A549 (cell line): Measurements from ENCODE around the gene TM4SF18. TPM values are rescaled to one million over a fixed set of nuclear protein-coding genes. Genes with fewer than 3 reads are reported as not detected.

Experiments used
- ATAC-seq, 2 experiments: fragments of 200-7000 bp in 1 of 2; fragments of >200 bp in 1 of 2; cut with Nextera tagmentation in 1 of 2; cut with Tn5 transposase in 1 of 2; 3 replicates each; pipeline versions ENCODE4 v1.8.0 to v1.9.1; 2018 to 2020; ENCODE audit warnings: mild to moderate bottlenecking in 1 of 2, moderate library complexity in 1 of 2
- CTCF ChIA-PET: fragments of 300-600 bp; sonication (Branson Sonifier 250); formaldehyde crosslinking; extraction: SDS; loops from one replicate; lab custom pipeline; 2021; ENCODE audit warnings: antibody characterized with exemption, inconsistent platforms; lab: Yijun Ruan, JAX
- POLR2A ChIA-PET: fragments of 350-600 bp; formaldehyde crosslinking; extraction: SDS; loops from one replicate; lab custom pipeline; 2021; ENCODE audit warnings: antibody characterized with exemption, inconsistent platforms; lab: Yijun Ruan, JAX
- DNase-seq, 2 experiments: peaks; one replicate each; pipeline versions ENCODE4 v3.0.0 to v3.0.0-alpha.2; 2011 to 2016; ENCODE audit warnings: low read depth in 1 of 2, low spot score in 1 of 2
- FAIRE-seq: peaks from 2 replicates; lab custom pipeline; 2011; peaks lifted over from hg19 to GRCh38; lab: Jason Lieb, UNC
- H3K27ac ChIP-seq, 2 experiments: fragments of >200 bp; sonication (Bioruptor Twin); formaldehyde crosslinking; 3 replicates each; pipeline ENCODE4 v1.5.1; 2016 to 2017
- H3K4me1 ChIP-seq: fragments of >200 bp; sonication (Bioruptor Twin); formaldehyde crosslinking; 3 replicates; pipeline ENCODE4 v1.6.1; 2016
- H3K4me2 ChIP-seq: fragments of >200 bp; sonication (Bioruptor Twin); formaldehyde crosslinking; 3 replicates; pipeline ENCODE4 v1.6.1; 2016
- H3K4me3 ChIP-seq: fragments of >200 bp; sonication (Bioruptor Twin); formaldehyde crosslinking; 3 replicates; pipeline ENCODE4 v1.5.1; 2016
- H3K9me3 ChIP-seq: fragments of >200 bp; sonication (Bioruptor Twin); formaldehyde crosslinking; 3 replicates; pipeline ENCODE4 v1.6.1; 2016
- CBX2 ChIP-seq: fragments of 200-600 bp; sonication (generic); IDR thresholded peaks from 2 replicates; pipeline ENCODE4 v1.6.1; 2016; ENCODE audit warnings: low read depth, mild to moderate bottlenecking, borderline replicate concordance
- CBX8 ChIP-seq: fragments of 200-600 bp; sonication (generic); IDR thresholded peaks from 2 replicates; pipeline ENCODE4 v1.6.1; 2016
- CEBPB ChIP-seq, 2 experiments: fragments of >200 bp in 1 of 2; sonication (Bioruptor Twin) in 1 of 2; formaldehyde crosslinking in 1 of 2; IDR thresholded peaks; 2 replicates each; pipeline ENCODE4 v1.6.1; 2012 to 2016
- CHD4 ChIP-seq: fragments of 200-600 bp; sonication (generic); IDR thresholded peaks from 2 replicates; pipeline ENCODE4 v1.6.1; 2016; ENCODE audit warnings: antibody characterized with exemption, mild to moderate bottlenecking, borderline replicate concordance
- EHF ChIP-seq: fragments of 250-450 bp; sonication (Bioruptor Pico); IDR thresholded peaks from 2 replicates; pipeline ENCODE4 v1.5.0; 2020; ENCODE audit warnings: mild to moderate bottlenecking
- EHMT2 ChIP-seq: fragments of 200-600 bp; sonication (generic); IDR thresholded peaks from 2 replicates; pipeline ENCODE4 v1.6.1; 2016; ENCODE audit warnings: antibody characterized with exemption, low read depth, mild to moderate bottlenecking, moderate library complexity
- EP300 ChIP-seq, 2 experiments: fragments of >200 bp; sonication (Bioruptor Twin); formaldehyde crosslinking; IDR thresholded peaks; 2 replicates in 1 of 2; 3 replicates in 1 of 2; pipeline ENCODE4 v1.6.1; 2016 to 2017
- ESRRA ChIP-seq: fragments of 150-350 bp; IDR thresholded peaks from 2 replicates; pipeline ENCODE4 v1.6.1; 2014; ENCODE audit warnings: mild to moderate bottlenecking, low read length, borderline replicate concordance
- FOXS1 ChIP-seq: fragments of 250-450 bp; sonication (Bioruptor Pico); IDR thresholded peaks from 2 replicates; pipeline ENCODE4 v1.5.0; 2020; ENCODE audit warnings: mild to moderate bottlenecking, moderate library complexity
- HDAC2 ChIP-seq: fragments of 200-600 bp; sonication (generic); IDR thresholded peaks from 2 replicates; pipeline ENCODE4 v1.6.1; 2016
- HES2 ChIP-seq: fragments of >200 bp; sonication (Bioruptor Twin); formaldehyde crosslinking; IDR thresholded peaks from 2 replicates; pipeline ENCODE4 v1.6.1; 2016
- HMGXB4 ChIP-seq: fragments of 250-450 bp; sonication (Bioruptor Pico); IDR thresholded peaks from 2 replicates; pipeline ENCODE4 v1.5.0; 2021; ENCODE audit warnings: mild to moderate bottlenecking, moderate library complexity, borderline replicate concordance
- HOXB13 ChIP-seq: fragments of 250-450 bp; sonication (Bioruptor Pico); IDR thresholded peaks from 2 replicates; pipeline ENCODE4 v1.5.0; 2020; ENCODE audit warnings: low read depth, mild to moderate bottlenecking, moderate library complexity
- HOXB5 ChIP-seq: fragments of 250-450 bp; sonication (Bioruptor Pico); IDR thresholded peaks from 2 replicates; pipeline ENCODE4 v1.5.0; 2020; ENCODE audit warnings: mild to moderate bottlenecking, moderate library complexity
- JUN ChIP-seq, 2 experiments: fragments of >200 bp; sonication (Bioruptor Twin); formaldehyde crosslinking; IDR thresholded peaks; 2 replicates in 1 of 2; 3 replicates in 1 of 2; pipeline ENCODE4 v1.6.1; 2016 to 2017
- JUNB ChIP-seq: fragments of >200 bp; sonication (Bioruptor Twin); formaldehyde crosslinking; IDR thresholded peaks from 2 replicates; pipeline ENCODE4 v1.6.1; 2016
- KDM5A ChIP-seq: fragments of 200-600 bp; sonication (generic); IDR thresholded peaks from 2 replicates; pipeline ENCODE4 v1.6.1; 2016; ENCODE audit warnings: antibody characterized with exemption, mild to moderate bottlenecking
- MAFK ChIP-seq: fragments of 450-650 bp; IDR thresholded peaks from 2 replicates; pipeline ENCODE4 v1.6.1; 2014; ENCODE audit not compliant: partially characterized antibody
- MAZ ChIP-seq: fragments of 150-350 bp; IDR thresholded peaks from 2 replicates; pipeline ENCODE4 v1.6.1; 2014; ENCODE audit warnings: antibody characterized with exemption, low read depth, low read length, borderline replicate concordance
- MYC ChIP-seq: IDR thresholded peaks from 2 replicates; pipeline ENCODE4 v1.6.1; 2012; ENCODE audit warnings: mild to moderate bottlenecking, inconsistent platforms, low read length, improper control_type of control experiment, borderline replicate concordance
- POLR2AphosphoS2 ChIP-seq: conservative IDR thresholded peaks from 2 replicates; pipeline ENCODE4 v1.6.1; 2012; ENCODE audit warnings: low read length, improper control_type of control experiment, inconsistent platforms
- RAD21 ChIP-seq, 2 experiments: fragments of >200 bp in 1 of 2; sonication (Bioruptor Twin) in 1 of 2; formaldehyde crosslinking in 1 of 2; IDR thresholded peaks in 1 of 2; conservative IDR thresholded peaks in 1 of 2; 2 replicates in 1 of 2; 3 replicates in 1 of 2; pipeline ENCODE4 v1.6.1; 2012 to 2018; ENCODE audit warnings: inconsistent platforms in 1 of 2
- RARB ChIP-seq: fragments of 250-450 bp; sonication (Bioruptor Pico); IDR thresholded peaks from 2 replicates; pipeline ENCODE4 v1.8.0; 2021; ENCODE audit warnings: mild to moderate bottlenecking, moderate library complexity
- RFX5 ChIP-seq: fragments of 450-650 bp; IDR thresholded peaks from 2 replicates; pipeline ENCODE4 v1.7.1; 2014; ENCODE audit warnings: antibody characterized with exemption, mild to moderate bottlenecking, moderate library complexity
- SMC3 ChIP-seq: fragments of >200 bp; sonication (Bioruptor Twin); formaldehyde crosslinking; IDR thresholded peaks from 3 replicates; pipeline ENCODE4 v1.6.1; 2018; ENCODE audit warnings: inconsistent platforms
- SREBF2 ChIP-seq: fragments of 450-650 bp; IDR thresholded peaks from 2 replicates; pipeline ENCODE4 v1.6.1; 2014; ENCODE audit warnings: mild to moderate bottlenecking, moderate library complexity
- TP53 ChIP-seq: fragments of 250-450 bp; sonication (Bioruptor Pico); IDR thresholded peaks from 2 replicates; pipeline ENCODE4 v1.5.0; 2021; ENCODE audit warnings: mild to moderate bottlenecking, moderate library complexity
- ZC3H11A ChIP-seq: fragments of 450-650 bp; IDR thresholded peaks from 2 replicates; pipeline ENCODE4 v1.6.1; 2014; ENCODE audit warnings: antibody characterized with exemption, mild to moderate bottlenecking
- ZFP36 ChIP-seq: fragments of 450-650 bp; IDR thresholded peaks from 2 replicates; pipeline ENCODE4 v1.6.1; 2014; ENCODE audit warnings: borderline replicate concordance; ENCODE audit not compliant: partially characterized antibody
- ZSCAN20 ChIP-seq: fragments of 250-450 bp; sonication (Bioruptor Pico); IDR thresholded peaks from 2 replicates; pipeline ENCODE4 v1.8.0; 2022; ENCODE audit warnings: mild to moderate bottlenecking, moderate library complexity
- WGBS: methylation state at CpG from one replicate; pipeline ENCODE4 v1.1.6; 2017; ENCODE audit errors: missing lambda C conversion rate; 5-methylcytosine and 5-hydroxymethylcytosine counted together
- polyA plus RNA-seq, 4 experiments: library from polyadenylated mRNA; depleted of rRNA in 3 of 4; stranded (reverse); fragments of >200 nt; fragmentation: RNase III in 1 of 4; extraction: RNeasy Plus Mini Kit Qiagen cat#74134 plus additional on column Dnase treatment in 1 of 4; gene quantifications; 2 replicates in 3 of 4; 3 replicates in 1 of 4; pipeline ENCODE4 v1.2.3, GENCODE V29; 2011 to 2017
- TF ChIP-seq, protein P1 (sequence below): fragments of 250-450 bp; sonication (Bioruptor Pico); IDR thresholded peaks from 2 replicates; pipeline ENCODE4 v1.5.0; 2020; ENCODE audit warnings: low read depth, mild to moderate bottlenecking, moderate library complexity

The TM4SF18 gene
- polyA plus RNA-seq, 2 of the 4 experiments (the other 2 are of a cell fraction), result 51.3 to 99.8 TPM

- ChIA-PET CTCF (interaction anchor here (2.3 kb wide), 1 partner anchor 32 kb away, joined by 7 read pairs; no protein-coding TSS in a partner anchor), POLR2A (no interaction called here)
- FAIRE-seq, result no peak
- Histone ChIP-seq H3K4me1 (peaks cover 19% of the 10 kb centered on the region), H3K4me2 (no peak overlapping the region), H3K9me3 (peaks cover 9% of the 10 kb centered on the region; the same call in 2 of the 3 replicates), H3K4me3 (no peak overlapping the region), H3K27ac (no peak overlapping the region)
- no peak for ATAC-seq
- TF ChIP-seq RARB (CRISPR knock-in tag), result no peak
- no peak for TF ChIP-seq MAZ
- no peak for TF ChIP-seq JUNB
- TF ChIP-seq RFX5, result no peak
- no peak for TF ChIP-seq CBX8
- TF ChIP-seq HOXB5 (CRISPR knock-in tag), result no peak
- no peak for TF ChIP-seq EHF
- TF ChIP-seq SMC3, result no peak
- TF ChIP-seq HDAC2, result no peak
- no peak for TF ChIP-seq CBX2
- TF ChIP-seq HMGXB4 (CRISPR knock-in tag), result no peak
- no peak for TF ChIP-seq POLR2AphosphoS2
- no peak for TF ChIP-seq HOXB13 (CRISPR knock-in tag)
- no peak for TF ChIP-seq MYC
- 92% methylated on average over 2 of the region's 2 CpGs for WGBS
- no peak for DNase-seq
Observed at GRCh38 chr3:149305376-149305775, 28.1 kb downstream of the TM4SF18 start.

GRCh38 chr3:149299938-149300801 is 33.3 kb downstream of the TM4SF18 start:
- CTCF ChIA-PET, result interaction anchor here (0.6 to 2.1 kb wide), 10 partner anchors 9 to 352 kb away, joined by 3 to 8 read pairs (median 4); partner anchors contain the start of gene TM4SF18
- H3K4me1 ChIP-seq, result peaks cover 49% of the 10 kb centered on the region
- no peaks in the 10 kb centered on the region; the same call in 1 of the 3 replicates for H3K9me3 ChIP-seq
- no peak overlapping the region for H3K4me3 ChIP-seq
- 2% methylated on average over 5 of the region's 5 CpGs for WGBS
- peak overlapping the region; percentile 78 for H3K4me2 ChIP-seq
- FAIRE-seq (peak; percentile 98), DNase-seq (peak; percentile 65 to 98), ATAC-seq (peak; percentile 91)
- peak overlapping the region; percentile 91 to 95 for H3K27ac ChIP-seq
- POLR2A ChIA-PET, result interaction anchor here (0.9 to 2.2 kb wide), 7 partner anchors 11 to 171 kb away, joined by 3 to 12 read pairs (median 6); partner anchors contain the start of genes HPS3, TM4SF1 and TM4SF18
- TF ChIP-seq ZC3H11A (no peak), RAD21 (conservative IDR thresholded peaks at IDR 0.05 in 1 of 2, IDR thresholded peaks at IDR 0.05 in 1 of 2) (peak in 1 of 2 experiments; percentile 46; a peak in 4 of 5 replicates), HDAC2 (no peak), ESRRA (no peak), TP53 (peak; percentile 26; the same call in 1 of the 2 replicates), HMGXB4 (CRISPR knock-in tag) (no peak), MAZ (no peak), ZFP36 (no peak), EP300 (IDR thresholded peaks at IDR 0.05) (peak; percentile 55 to 88; a peak in 3 of 5 replicates), CBX8 (no peak), CEBPB (IDR thresholded peaks at IDR 0.05) (peak; percentile 54 to 87), SMC3 (peak; percentile 40; the same call in 2 of the 3 replicates), SREBF2 (no peak), EHMT2 (no peak), ZSCAN20 (peak; percentile 90), CBX2 (no peak), EHF (peak; percentile 90), FOXS1 (peak; percentile 71; the same call in 1 of the 2 replicates), HES2 (no peak), MAFK (peak; percentile 96), CHD4 (no peak), MYC (no peak), JUN (IDR thresholded peaks at IDR 0.05) (peak; percentile 74 to 93; a peak in 4 of 5 replicates), KDM5A (no peak)
- TF ChIP-seq, protein P1, sequence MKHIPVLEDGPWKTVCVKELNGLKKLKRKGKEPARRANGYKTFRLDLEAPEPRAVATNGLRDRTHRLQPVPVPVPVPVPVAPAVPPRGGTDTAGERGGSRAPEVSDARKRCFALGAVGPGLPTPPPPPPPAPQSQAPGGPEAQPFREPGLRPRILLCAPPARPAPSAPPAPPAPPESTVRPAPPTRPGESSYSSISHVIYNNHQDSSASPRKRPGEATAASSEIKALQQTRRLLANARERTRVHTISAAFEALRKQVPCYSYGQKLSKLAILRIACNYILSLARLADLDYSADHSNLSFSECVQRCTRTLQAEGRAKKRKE (CRISPR knock-in tag), result peak; percentile 93
